ENCODE results near the gene ZNF678. TPM values are rescaled to one million over a fixed set of nuclear protein-coding genes. Genes with fewer than 3 reads are reported as not detected.
"Not testable (repeated sequence)": the region's sequence is repeated elsewhere in the genome, so short reads cannot be mapped to it uniquely, and the experiment has no call there.

The ZNF678 gene
- total RNA-seq, 4 donors from 2014 or later: 1.2 to 6.8 (median 2.5) TPM

DNA sequence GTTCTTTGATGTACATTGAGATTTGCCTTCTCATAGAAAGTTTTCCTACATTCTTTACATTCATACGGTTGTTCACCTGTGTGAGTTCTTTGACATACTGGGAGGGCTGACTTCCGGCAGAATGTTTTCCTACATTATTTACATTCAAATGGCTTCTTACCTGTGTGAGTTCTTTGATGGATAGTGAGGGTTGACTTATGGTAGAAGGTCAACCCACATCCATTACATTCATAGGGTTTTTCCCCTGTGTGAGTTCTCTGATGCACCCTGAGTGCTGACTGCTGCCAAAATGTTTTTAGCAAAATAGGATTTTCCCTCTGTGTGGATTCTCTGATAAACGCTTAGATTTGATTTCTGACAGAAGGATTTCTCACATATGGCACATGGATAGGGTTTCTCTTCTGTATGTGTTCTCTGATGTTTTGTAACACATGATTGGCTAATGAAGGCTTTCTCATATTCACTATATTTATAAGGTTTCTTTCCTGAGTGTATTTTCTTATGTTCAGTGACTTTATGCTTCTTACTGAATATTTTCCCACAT lies 134.0 kb downstream of the ZNF678 start:
- H3K4me3 ChIP-seq (ENCODE audit: low read depth, poor library complexity, severe bottlenecking): no peak overlapping the region
- intact Hi-C loops (cut with DNase I; ENCODE audit: low total_unique reads): no loop called here
- TF ChIP-seq POLR2A (IDR thresholded peaks at IDR 0.05): no peak
- TF ChIP-seq, protein P1, sequence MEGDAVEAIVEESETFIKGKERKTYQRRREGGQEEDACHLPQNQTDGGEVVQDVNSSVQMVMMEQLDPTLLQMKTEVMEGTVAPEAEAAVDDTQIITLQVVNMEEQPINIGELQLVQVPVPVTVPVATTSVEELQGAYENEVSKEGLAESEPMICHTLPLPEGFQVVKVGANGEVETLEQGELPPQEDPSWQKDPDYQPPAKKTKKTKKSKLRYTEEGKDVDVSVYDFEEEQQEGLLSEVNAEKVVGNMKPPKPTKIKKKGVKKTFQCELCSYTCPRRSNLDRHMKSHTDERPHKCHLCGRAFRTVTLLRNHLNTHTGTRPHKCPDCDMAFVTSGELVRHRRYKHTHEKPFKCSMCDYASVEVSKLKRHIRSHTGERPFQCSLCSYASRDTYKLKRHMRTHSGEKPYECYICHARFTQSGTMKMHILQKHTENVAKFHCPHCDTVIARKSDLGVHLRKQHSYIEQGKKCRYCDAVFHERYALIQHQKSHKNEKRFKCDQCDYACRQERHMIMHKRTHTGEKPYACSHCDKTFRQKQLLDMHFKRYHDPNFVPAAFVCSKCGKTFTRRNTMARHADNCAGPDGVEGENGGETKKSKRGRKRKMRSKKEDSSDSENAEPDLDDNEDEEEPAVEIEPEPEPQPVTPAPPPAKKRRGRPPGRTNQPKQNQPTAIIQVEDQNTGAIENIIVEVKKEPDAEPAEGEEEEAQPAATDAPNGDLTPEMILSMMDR (IDR thresholded peaks at IDR 0.05): no peak
- WGBS, 2 donors: 85 to 91% methylated on average over 3 of the region's 3 CpGs
- no peak for DNase-seq (ENCODE audit: low spot score in 2 of 2)

- intact Hi-C loops (cut with DNase I; ENCODE audit: low total_unique reads); DNase-seq (ENCODE audit: low spot score in 2 of 2); H3K4me3 ChIP-seq (ENCODE audit: low read depth, poor library complexity, severe bottlenecking): not testable (repeated sequence)
- WGBS, 2 donors: 75 to 86% methylated on average over 1 of the region's 1 CpG
Measured at GRCh38 chr1:227701631-227702030, 138.3 kb downstream of the ZNF678 start.

DNA sequence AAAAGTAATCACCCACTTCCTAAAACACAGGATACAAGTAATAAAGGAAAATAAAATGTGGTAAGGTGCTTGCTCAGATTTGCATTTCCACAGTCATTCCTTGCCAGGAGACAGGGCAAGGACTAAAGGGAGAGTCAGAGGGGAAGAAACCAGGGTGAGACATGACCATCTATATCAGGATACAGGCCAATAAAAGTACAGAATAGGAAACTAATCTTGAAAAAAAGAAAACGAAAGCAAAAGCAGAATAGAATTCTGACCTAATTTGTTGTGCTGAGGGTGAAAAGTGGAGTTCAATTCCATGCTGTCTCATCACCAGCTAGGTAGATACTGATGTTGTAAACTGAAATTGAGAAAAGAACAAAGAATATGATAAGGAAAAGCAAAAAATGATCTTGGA lies 144.5 kb downstream of the ZNF678 start:
- intact Hi-C loops (cut with DNase I; ENCODE audit: low total_unique reads): no loop called here
- no peak overlapping the region for H3K4me3 ChIP-seq (ENCODE audit: low read depth, poor library complexity, severe bottlenecking)
- no peak for DNase-seq (ENCODE audit: low spot score in 2 of 2)
- TF ChIP-seq, protein P1 (IDR thresholded peaks at IDR 0.05): no peak
- no peak for TF ChIP-seq POLR2A (IDR thresholded peaks at IDR 0.05)
- WGBS, 2 donors: 64% methylated on average over 1 of the region's 1 CpG

- DNase-seq (ENCODE audit: low spot score in 2 of 2): no peak
- H3K4me3 ChIP-seq (ENCODE audit: low read depth, poor library complexity, severe bottlenecking): no peak overlapping the region
- no peak for TF ChIP-seq POLR2A (IDR thresholded peaks at IDR 0.05)
- TF ChIP-seq, protein P1 (IDR thresholded peaks at IDR 0.05): no peak
- WGBS, 2 donors: 80 to 88% methylated on average over 1 of the region's 1 CpG
- intact Hi-C loops (cut with DNase I; ENCODE audit: low total_unique reads): no loop called here
Measured at GRCh38 chr1:227709451-227709850, 146.1 kb downstream of the ZNF678 start.

DNA sequence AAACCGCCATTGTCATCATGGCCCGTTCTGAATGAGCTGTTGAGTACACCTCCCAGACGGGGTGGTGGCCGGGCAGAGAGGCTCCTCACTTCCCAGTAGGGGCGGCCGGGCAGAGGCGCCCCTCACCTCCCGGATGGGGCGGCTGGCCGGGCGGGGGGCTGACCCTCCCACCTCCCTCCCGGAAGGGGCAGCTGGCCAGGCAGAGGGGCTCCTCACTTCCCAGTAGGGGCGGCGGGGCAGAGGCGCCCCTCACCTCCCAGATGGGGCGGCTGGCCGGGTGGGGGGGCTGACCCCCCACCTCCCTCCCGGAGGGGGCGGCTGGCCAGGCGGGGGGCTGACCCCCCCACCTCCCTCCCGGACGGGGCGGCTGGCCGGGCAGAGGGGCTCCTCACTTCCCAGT lies 147.1 kb downstream of the ZNF678 start:
- WGBS, 2 donors: 86 to 99% methylated on average over 3 to 7 of the region's 24 CpGs

GRCh38 chr1:227712648-227713047 lies 149.3 kb downstream of the ZNF678 start:
- intact Hi-C loops (cut with DNase I; ENCODE audit: low total_unique reads): no loop called here
- DNase-seq (ENCODE audit: low spot score in 2 of 2): no peak
- no peak overlapping the region for H3K4me3 ChIP-seq (ENCODE audit: low read depth, poor library complexity, severe bottlenecking)
- TF ChIP-seq, protein P1 (IDR thresholded peaks at IDR 0.05): no peak
- no peak for TF ChIP-seq POLR2A (IDR thresholded peaks at IDR 0.05)

More for the DNA sequence above, 147.1 kb downstream of the ZNF678 start:
- DNase-seq (ENCODE audit: low spot score in 2 of 2); H3K4me3 ChIP-seq (ENCODE audit: low read depth, poor library complexity, severe bottlenecking); intact Hi-C loops (cut with DNase I; ENCODE audit: low total_unique reads): not testable (repeated sequence)

DNA sequence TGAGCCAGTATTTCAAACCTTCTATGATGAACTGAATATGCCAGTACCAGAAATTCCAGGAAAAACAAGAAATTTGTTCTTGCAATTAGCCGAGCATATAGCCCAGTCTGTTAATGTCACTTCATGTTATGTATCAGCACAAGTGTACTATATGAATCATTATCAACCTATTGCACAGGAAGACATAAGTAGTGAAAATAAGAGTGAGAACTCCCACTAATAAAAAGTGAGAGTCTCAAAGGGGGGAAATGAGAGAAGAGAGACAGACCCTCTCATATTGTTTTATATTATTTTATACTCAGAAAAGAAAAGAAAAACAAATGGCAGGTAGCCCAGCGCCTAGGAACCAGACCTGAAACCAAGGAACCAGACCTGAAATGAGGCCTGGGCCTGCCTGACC lies 155.6 kb downstream of the ZNF678 start:
- no peak for TF ChIP-seq POLR2A (IDR thresholded peaks at IDR 0.05)
- TF ChIP-seq, protein P1 (IDR thresholded peaks at IDR 0.05): no peak
- intact Hi-C loops (cut with DNase I; ENCODE audit: low total_unique reads): loop anchor here (5.0 kb wide), 1 partner anchor 357 kb away; no protein-coding TSS in a partner anchor
- WGBS, 2 donors: 78 to 81% methylated on average over 2 of the region's 2 CpGs
- no peak overlapping the region for H3K4me3 ChIP-seq (ENCODE audit: low read depth, poor library complexity, severe bottlenecking)
- no peak for DNase-seq (ENCODE audit: low spot score in 2 of 2)
